Skeletal muscle satellite cell (primary cell): ENCODE results near the gene CAMK2N2.

Experiments used
- H3K27me3 ChIP-seq: 2 replicates; pipeline ENCODE4 v1.7.0; 2013; ENCODE audit warnings: low read length; ENCODE audit not compliant: control insufficient read depth, insufficient read depth
- H3K36me3 ChIP-seq: 2 replicates; pipeline ENCODE4 v1.7.0; 2013; ENCODE audit warnings: mild to moderate bottlenecking, control low read depth, low read length; ENCODE audit not compliant: insufficient read depth
- H3K4me1 ChIP-seq: 2 replicates; pipeline ENCODE4 v1.7.0; 2013; ENCODE audit warnings: low read length; ENCODE audit not compliant: control insufficient read depth, insufficient read depth
- H3K4me2 ChIP-seq: 2 replicates; pipeline ENCODE4 v1.7.0; 2013; ENCODE audit warnings: mild to moderate bottlenecking, low read length
- H3K4me3 ChIP-seq: 2 replicates; pipeline ENCODE4 v1.7.0; 2013; ENCODE audit warnings: low read length
- H3K9ac ChIP-seq: 2 replicates; pipeline ENCODE4 v1.7.0; 2013; ENCODE audit warnings: mild to moderate bottlenecking, low read depth, low read length, moderate library complexity
- H3K9me3 ChIP-seq: replicated peaks from 2 replicates; pipeline ENCODE4 v1.7.0; 2013; ENCODE audit warnings: mild to moderate bottlenecking, control low read depth, low read length

The CAMK2N2 gene

DNA sequence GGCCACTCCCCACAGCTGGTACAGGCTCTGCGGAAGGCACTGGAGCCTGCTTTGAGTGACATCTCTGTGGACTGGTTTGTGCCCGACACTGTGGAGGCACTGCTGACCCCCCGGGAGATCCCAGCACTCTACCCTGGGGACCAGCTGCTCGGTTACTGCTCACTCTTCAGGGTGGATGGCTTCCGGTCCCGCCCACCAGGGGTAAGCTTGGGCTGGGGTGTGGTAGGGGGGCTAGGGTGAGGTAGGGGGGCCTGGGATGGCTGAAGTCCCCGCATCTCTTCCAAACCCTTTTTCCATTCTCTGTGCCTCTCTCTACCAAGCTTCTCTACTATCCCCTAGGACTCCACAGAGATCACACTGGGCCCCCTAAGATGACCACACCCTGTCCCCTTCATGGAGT lies 24.1 kb downstream of the CAMK2N2 start:
- Histone ChIP-seq H3K9ac (no peak overlapping the region), H3K4me1 (peaks cover 8% of the 10 kb centered on the region), H3K36me3 (peaks cover 2% of the 10 kb centered on the region), H3K4me3 (no peak overlapping the region), H3K9me3 (no peaks in the 10 kb centered on the region), H3K4me2 (no peak overlapping the region), H3K27me3 (peaks cover 24% of the 10 kb centered on the region)

DNA sequence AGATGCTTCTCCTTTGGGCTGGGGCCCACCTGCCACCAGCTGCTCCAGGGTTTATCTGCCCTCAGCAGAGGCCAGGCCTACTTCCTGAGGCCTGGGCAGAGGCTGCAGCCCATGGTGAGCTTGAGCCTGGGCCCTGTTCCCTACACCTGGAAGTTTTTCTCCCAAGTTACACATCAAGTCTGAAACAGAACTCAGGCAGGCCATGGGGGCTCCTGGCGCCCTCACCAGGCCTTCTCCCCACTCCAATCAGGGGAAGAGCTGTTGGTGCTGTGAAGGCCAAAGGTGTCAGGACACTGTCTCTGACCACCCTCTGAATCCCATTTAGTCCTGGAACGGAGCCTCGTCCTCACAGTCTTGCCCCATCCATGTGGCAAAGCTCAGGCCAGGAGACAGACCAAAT lies 24.7 kb downstream of the CAMK2N2 start:
- H3K4me3 ChIP-seq = no peak overlapping the region

DNA sequence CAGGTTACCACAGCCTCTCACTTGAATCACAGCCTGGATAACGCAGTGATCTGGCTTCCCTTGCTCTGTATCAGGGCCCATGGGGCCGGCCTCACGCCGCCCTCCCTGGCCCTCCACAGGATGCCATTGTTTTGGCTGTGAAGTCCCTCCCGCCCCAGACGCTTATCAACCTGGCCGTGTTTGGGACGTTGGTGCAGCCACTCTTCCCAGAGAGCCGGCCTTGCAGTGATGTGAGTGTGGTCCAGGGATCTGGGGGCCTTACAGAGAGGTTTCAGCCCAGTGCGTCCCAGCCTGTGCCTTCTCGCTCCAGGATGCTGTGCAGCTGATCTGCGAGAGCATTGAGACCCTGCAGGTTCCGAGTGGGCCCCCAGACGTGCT lies 25.3 kb downstream of the CAMK2N2 start:
- Histone ChIP-seq H3K27me3 (peaks cover 35% of the 10 kb centered on the region), H3K9me3 (no peaks in the 10 kb centered on the region), H3K9ac (no peak overlapping the region), H3K4me3 (no peak overlapping the region), H3K4me2 (no peak overlapping the region), H3K4me1 (peaks cover 8% of the 10 kb centered on the region), H3K36me3 (no peaks in the 10 kb centered on the region)

More for the DNA sequence above, 24.7 kb downstream of the CAMK2N2 start:
- Histone ChIP-seq H3K4me1 (peaks cover 8% of the 10 kb centered on the region), H3K36me3 (no peaks in the 10 kb centered on the region), H3K9ac (no peak overlapping the region), H3K4me2 (no peak overlapping the region), H3K9me3 (no peaks in the 10 kb centered on the region), H3K27me3 (peaks cover 29% of the 10 kb centered on the region)

DNA sequence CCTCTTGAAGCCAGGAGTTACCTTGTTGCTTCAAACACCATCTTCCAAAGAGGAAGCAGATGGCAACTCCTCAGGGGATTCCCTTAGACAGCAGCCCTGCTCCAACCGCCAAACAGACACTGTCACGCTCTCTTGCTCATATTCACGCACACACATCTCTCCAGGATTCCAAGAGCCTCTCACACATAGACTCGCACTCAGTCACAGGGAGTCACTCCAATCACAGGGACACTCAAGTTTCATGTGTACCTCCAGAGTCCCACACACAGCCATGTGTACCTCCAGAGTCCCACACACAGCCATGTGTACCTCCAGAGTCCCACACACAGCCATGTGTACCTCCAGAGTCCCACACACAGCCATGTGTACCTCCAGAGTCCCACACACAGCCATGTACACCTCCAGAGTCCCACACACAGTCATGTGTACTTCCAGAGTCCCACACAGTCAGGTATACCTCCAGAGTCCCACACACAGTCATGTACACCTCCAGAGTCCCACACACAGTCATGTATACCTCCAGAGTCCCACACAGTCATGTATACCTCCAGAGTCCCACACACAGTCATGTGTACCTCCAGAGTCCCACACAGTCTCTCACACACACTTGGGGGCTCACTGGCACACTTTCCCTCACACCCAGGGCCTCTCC lies 25.8 kb downstream of the CAMK2N2 start:
- H3K27me3 ChIP-seq = peaks cover 41% of the 10 kb centered on the region
- H3K4me3 ChIP-seq = no peak overlapping the region
- peaks cover 8% of the 10 kb centered on the region for H3K4me1 ChIP-seq
- no peaks in the 10 kb centered on the region for H3K9me3 ChIP-seq
- H3K4me2 ChIP-seq = no peak overlapping the region
- no peaks in the 10 kb centered on the region for H3K36me3 ChIP-seq
- H3K9ac ChIP-seq = no peak overlapping the region

DNA sequence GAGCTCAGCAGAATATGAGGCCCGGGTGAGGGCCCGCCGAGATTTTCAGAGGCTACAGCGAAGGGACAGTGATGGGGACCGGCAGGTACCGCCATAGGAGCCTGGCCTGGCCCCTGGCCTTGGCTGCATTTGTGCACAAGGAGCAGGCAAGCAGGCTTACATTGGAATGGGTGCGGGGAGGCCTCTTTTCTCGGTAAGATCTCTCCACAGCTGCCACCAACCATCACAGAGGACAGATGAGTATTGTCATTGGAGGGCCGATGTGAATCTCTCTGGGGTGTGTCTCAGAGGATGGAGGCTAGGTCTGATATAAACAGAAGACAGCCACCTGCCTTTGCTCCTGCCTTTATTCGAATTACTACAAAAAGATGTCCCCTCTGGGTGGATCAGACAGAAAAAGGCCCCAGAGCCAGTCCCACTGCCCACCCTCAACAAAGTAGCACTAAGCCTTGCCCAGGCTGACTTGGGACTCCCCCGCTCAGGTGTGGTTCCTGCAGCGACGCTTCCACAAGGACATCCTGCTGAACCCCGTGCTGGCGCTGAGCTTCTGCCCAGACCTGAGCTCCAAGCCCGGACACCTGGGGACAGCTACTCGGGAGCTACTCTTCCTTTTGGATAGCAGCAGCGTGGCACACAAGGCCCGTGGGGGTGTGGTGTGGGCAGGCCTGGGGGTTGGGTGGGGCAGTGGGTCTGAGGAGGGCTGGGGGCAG lies 26.5 kb downstream of the CAMK2N2 start:
- H3K4me1 ChIP-seq = peaks cover 9% of the 10 kb centered on the region
- H3K27me3 ChIP-seq = peaks cover 47% of the 10 kb centered on the region
- no peak overlapping the region for H3K4me3 ChIP-seq
- H3K9me3 ChIP-seq = no peaks in the 10 kb centered on the region
- no peak overlapping the region for H3K4me2 ChIP-seq
- H3K36me3 ChIP-seq = no peaks in the 10 kb centered on the region
- H3K9ac ChIP-seq = no peak overlapping the region

DNA sequence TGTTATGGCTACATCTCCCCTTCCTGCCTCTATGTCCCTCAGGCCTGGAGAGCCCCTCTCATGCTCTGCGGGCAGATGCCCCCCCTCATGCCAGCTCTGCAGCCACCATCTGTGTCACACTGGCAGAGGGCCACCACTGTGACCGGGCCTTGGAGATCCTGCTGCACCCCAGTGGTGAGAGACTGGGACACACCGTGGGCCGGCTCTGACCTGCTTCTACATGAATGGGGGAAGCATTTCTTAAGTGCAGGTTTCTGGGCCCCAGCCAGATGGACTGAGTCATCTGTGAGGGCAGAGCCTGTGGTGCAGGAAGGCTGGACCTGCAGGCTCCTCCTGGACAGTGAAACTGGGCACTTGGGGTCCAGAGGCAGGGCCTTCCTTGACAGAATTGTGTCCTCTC lies 27.1 kb downstream of the CAMK2N2 start:
- H3K4me1 ChIP-seq = peaks cover 15% of the 10 kb centered on the region
- H3K4me3 ChIP-seq = no peak overlapping the region
- H3K9me3 ChIP-seq = no peaks in the 10 kb centered on the region
- H3K27me3 ChIP-seq = peaks cover 53% of the 10 kb centered on the region
- H3K36me3 ChIP-seq = no peaks in the 10 kb centered on the region
- no peak overlapping the region for H3K9ac ChIP-seq
- H3K4me2 ChIP-seq = no peak overlapping the region

DNA sequence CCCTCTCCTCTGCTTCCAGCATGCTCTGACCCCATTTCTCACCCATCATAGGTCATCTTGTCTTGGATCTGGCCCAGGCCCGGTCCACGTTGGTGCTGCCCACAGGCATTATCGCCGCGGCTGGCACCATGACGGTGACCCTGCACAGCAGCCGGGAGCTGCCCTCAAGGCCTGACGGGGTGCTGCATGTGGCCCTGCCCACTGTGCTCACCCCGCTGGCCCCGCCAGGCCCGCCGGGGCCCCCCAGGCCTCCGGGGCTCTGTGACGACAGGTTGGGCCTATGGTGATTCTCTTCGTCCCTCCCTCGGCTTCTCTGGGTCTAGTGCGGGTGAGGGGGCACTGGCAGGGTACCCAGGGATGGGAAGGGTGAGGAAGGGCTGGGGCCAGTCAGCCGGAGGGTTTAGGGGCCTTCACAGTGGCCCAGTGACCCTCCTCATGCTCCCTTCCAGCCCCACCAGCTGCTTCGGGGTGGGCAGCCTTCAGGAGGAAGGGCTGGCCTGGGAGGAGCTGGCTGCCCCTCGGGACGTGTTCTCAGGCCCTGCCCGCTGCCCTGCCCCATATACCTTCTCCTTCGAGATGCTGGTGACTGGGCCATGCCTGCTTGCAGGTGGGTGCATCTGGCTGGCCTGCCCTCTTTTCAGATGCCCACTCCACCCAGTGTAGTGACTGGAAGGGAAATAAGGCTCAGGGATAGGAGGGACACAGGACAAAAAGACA lies 28.1 kb downstream of the CAMK2N2 start:
- H3K4me3 ChIP-seq = no peak overlapping the region
- no peaks in the 10 kb centered on the region for H3K36me3 ChIP-seq
- H3K9me3 ChIP-seq = no peaks in the 10 kb centered on the region
- peaks cover 63% of the 10 kb centered on the region for H3K27me3 ChIP-seq
- H3K9ac ChIP-seq = no peak overlapping the region
- no peak overlapping the region for H3K4me2 ChIP-seq
- H3K4me1 ChIP-seq = peaks cover 19% of the 10 kb centered on the region

DNA sequence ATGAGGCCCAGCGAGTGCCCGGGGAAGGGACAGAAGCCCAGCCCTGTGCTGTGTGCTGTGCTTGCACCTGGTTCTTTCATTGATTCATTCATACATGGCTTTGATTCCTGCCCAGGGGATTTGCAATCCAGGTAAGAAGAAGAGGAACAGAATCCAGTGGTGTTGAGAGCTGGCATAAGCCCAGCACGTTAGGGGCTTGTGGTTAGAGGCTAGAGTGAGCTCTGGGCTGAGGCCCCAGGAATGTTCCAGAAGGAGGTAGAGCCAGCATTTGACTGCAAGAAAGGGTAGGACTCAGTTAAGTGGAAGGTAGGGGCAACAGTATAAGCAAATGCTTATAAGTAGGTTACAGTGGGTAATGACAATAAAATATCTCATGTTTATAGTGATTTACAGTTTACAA lies 29.7 kb downstream of the CAMK2N2 start:
- Histone ChIP-seq H3K9me3 (no peaks in the 10 kb centered on the region), H3K27me3 (peaks cover 70% of the 10 kb centered on the region), H3K4me2 (no peak overlapping the region), H3K9ac (no peak overlapping the region), H3K4me3 (no peak overlapping the region), H3K36me3 (no peaks in the 10 kb centered on the region), H3K4me1 (peaks cover 19% of the 10 kb centered on the region)

DNA sequence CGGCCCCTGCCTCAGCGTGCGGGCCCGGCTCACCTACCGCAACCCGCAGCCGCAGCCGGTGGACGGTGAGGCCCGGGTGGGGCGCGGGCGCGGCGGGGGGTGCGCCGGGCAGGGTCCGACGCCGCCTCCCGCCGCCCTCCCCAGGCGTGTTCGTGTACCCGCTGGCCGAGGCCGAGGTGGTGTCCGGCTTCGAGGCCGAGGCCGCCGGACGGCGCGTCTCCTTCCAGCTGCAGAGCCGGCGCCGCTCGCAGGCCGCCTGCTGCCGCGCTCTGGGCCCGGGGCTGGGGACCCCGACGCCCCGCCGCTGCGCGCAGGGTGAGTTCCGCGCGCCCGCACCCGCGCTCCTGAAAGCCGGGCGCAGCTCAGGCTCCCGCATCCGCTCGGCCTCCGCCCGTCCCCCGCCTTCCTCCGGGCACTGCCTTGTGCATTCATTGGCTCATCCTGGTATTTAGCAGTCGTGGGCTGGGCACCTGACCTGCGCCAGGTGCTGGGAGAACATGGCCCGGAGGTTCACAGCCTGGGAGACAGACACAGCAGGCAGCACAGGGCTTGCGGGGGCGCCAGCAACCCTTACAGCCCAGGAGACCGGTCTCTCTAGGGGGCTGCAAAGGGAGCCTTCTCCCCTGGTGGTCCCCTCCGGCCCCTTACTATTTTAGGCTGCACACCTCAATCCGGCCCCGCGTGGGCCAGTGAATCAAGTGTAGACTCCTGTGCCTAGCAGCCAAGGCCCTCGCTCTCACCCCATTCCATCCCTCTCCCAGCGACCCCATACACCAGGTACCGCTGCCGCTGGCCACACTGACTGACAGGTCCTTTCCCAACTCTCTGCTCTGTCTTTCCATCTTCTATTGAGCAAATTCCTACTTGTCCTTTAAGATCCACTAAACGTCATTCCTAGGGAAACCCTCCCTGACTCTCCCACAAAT lies 30.5 kb downstream of the CAMK2N2 start:
- H3K4me3 ChIP-seq = no peak overlapping the region
- no peaks in the 10 kb centered on the region for H3K36me3 ChIP-seq
- no peaks in the 10 kb centered on the region for H3K9me3 ChIP-seq
- peaks cover 19% of the 10 kb centered on the region for H3K4me1 ChIP-seq
- peak overlapping the region; percentile 86 for H3K4me2 ChIP-seq
- peaks cover 71% of the 10 kb centered on the region for H3K27me3 ChIP-seq
- H3K9ac ChIP-seq = no peak overlapping the region

DNA sequence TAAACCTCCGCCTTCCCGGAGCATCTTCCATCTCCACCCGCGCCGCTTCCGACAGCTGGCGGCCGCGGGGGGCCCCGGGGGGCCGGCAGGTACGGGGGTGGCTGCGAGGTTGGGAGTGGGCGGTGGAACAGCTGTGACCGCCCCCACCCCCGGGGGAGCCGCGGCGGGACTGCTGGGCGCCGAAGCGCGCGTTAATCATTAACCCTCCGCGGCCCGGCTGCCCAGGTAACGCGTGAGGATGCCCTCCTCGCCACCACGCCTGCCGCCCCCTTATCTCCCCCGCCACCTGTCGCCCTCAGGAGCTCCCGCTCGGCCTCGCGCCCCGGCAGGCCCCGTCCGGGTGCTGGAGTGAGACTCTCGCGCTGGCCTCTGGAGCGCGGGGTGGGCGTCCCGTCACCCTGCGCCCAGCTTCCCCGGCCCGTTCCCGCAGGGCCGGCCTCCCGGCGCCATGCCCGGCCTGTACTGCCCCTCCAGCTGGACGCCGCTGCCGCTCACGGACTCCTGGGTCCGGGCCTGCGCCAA lies 31.2 kb downstream of the CAMK2N2 start:
- H3K9ac ChIP-seq = no peak overlapping the region
- H3K4me2 ChIP-seq = peak overlapping the region; percentile 86
- H3K4me3 ChIP-seq = no peak overlapping the region

More for the DNA sequence above, 31.2 kb downstream of the CAMK2N2 start:
- Histone ChIP-seq H3K9me3 (no peaks in the 10 kb centered on the region), H3K36me3 (no peaks in the 10 kb centered on the region), H3K27me3 (peaks cover 68% of the 10 kb centered on the region), H3K4me1 (peaks cover 19% of the 10 kb centered on the region)
